GM13976 (cell line): ENCODE results near the gene VWA7.

Source experiments
- DNase-seq: peaks from one replicate; pipeline ENCODE4 v3.0.0; 2012; ENCODE audit warnings: low spot score
- in situ Hi-C: fragments of 300-500 bp; cut with MboI; formaldehyde crosslinking; loops from one replicate; pipeline ENCODE4 v1.12.0; 2022; ENCODE audit warnings: low sequenced_read_pairs, mixed read lengths, inconsistent platforms; ENCODE audit not compliant: unreplicated experiment
- TF ChIP-seq, protein P1 (sequence below): IDR thresholded peaks from 2 replicates; pipeline ENCODE4 v1.5.1; 2012; ENCODE audit warnings: borderline replicate concordance, mild to moderate bottlenecking; ENCODE audit not compliant: insufficient read depth; ENCODE audit errors: extremely low read depth, missing control alignments, control extremely low read depth

The VWA7 gene

GRCh38 chr6:31778999-31779885 lies 2.1 kb upstream of the VWA7 start:
- TF ChIP-seq, protein P1, sequence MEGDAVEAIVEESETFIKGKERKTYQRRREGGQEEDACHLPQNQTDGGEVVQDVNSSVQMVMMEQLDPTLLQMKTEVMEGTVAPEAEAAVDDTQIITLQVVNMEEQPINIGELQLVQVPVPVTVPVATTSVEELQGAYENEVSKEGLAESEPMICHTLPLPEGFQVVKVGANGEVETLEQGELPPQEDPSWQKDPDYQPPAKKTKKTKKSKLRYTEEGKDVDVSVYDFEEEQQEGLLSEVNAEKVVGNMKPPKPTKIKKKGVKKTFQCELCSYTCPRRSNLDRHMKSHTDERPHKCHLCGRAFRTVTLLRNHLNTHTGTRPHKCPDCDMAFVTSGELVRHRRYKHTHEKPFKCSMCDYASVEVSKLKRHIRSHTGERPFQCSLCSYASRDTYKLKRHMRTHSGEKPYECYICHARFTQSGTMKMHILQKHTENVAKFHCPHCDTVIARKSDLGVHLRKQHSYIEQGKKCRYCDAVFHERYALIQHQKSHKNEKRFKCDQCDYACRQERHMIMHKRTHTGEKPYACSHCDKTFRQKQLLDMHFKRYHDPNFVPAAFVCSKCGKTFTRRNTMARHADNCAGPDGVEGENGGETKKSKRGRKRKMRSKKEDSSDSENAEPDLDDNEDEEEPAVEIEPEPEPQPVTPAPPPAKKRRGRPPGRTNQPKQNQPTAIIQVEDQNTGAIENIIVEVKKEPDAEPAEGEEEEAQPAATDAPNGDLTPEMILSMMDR, result no peak
- no peak for DNase-seq
- in situ Hi-C loops, result no loop called here

DNA sequence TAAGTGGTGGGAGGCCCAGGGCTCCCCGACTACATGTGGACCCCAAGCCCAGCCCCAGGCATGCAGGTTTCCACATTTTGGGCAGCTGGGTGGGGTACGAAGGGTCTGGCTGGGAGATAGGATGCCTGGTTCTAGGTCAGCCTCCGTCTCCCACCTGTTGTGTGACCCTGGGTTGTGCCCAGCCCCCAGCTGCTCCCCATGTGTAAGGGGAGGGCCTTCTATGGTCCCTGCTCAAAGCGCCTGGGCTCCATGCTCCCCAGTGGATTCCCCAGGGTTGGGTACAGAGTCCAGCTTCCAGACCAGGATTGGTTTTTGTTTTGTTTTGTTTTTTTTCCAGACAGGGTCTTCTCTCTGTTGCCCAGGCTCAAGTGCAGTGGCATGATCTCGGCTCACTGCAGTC lies 1.1 kb upstream of the VWA7 start:
- TF ChIP-seq, protein P1, result no peak
- no peak for DNase-seq
- in situ Hi-C loops, result no loop called here

GRCh38 chr6:31777667-31778050 lies 531 bp upstream of the VWA7 start:
- in situ Hi-C loops, result no loop called here
- TF ChIP-seq, protein P1, result no peak
- DNase-seq, result no peak

- no peak for DNase-seq
- TF ChIP-seq, protein P1, result no peak
- in situ Hi-C loops, result no loop called here
Observed at GRCh38 chr6:31776485-31776988, 591 bp downstream of the VWA7 start.

- TF ChIP-seq, protein P1, result no peak
- in situ Hi-C loops, result no loop called here
- no peak for DNase-seq
Observed at GRCh38 chr6:31775633-31776484, 1.3 kb downstream of the VWA7 start.

DNA sequence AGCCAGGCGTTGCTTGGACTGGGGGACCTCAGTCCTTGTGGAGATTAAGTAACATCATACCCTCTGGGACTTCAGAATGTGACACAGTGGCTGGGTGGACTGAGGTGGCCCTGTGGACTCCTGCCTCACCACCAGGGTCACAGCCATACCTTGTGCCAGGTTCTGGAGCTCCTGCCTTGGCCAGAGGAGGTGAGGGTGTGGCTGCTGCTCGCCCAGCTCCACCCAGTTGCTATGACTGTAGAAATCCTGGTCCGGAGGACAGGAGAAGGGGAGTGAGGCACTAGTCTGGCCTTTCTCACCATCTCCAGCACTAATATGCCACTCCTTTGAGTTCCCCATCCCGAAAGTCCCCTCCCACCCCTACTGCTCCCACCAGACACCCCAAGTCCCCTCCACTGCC lies 1.9 kb downstream of the VWA7 start:
- no peak for DNase-seq
- in situ Hi-C loops, result no loop called here
- TF ChIP-seq, protein P1, result no peak
